GM21786 (cell line): ENCODE measurements around the gene EPB41L4B.

Experiments
- ATAC-seq: cut with Tn5 transposase; IDR thresholded peaks from one replicate; pipeline ENCODE4 v1.9.1; 2021; ENCODE audit not compliant: unreplicated experiment

Gene EPB41L4B

GRCh38 chr9:109321727-109322126 lies 868 bp upstream of the EPB41L4B start:
- ATAC-seq, result no peak

- ATAC-seq, result peak; percentile 29
These were observed 523 bp downstream of the EPB41L4B start for GRCh38 chr9:109320331-109320741.

GRCh38 chr9:109319626-109320241 lies 1.1 kb downstream of the EPB41L4B start:
- ATAC-seq, result peak; percentile 8

DNA sequence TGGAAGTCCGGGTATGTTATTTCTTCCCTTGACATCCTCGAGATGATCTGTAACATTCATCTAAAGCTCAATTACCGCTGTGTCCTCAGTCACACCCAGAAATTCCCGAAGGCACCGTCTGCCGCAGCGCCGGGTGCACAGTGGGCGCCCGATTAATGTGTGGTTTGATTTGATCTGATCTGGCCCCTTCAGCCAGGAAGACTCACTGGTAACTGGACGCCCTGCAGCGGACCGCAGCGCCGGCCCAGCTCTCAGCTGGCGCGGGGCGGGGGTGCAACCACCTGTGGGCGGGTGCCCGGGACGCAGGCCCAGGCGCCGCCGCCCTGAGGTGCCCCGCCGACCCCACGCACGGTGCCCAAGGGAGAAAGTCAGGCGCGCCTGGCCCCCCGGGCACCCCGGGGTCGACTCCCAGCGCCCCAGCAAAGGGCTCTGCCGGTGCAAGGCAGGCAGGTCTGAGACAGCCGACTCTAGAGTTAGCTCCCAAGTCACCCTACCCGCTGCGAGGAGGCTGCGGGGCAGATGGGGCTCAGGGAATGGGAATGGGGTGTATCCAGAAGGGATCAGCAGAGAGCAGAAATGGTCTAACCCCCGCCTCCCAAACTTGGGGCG lies 1.7 kb downstream of the EPB41L4B start:
- no peak for ATAC-seq

GRCh38 chr9:109317979-109318741 lies 2.7 kb downstream of the EPB41L4B start:
- ATAC-seq, result no peak

DNA sequence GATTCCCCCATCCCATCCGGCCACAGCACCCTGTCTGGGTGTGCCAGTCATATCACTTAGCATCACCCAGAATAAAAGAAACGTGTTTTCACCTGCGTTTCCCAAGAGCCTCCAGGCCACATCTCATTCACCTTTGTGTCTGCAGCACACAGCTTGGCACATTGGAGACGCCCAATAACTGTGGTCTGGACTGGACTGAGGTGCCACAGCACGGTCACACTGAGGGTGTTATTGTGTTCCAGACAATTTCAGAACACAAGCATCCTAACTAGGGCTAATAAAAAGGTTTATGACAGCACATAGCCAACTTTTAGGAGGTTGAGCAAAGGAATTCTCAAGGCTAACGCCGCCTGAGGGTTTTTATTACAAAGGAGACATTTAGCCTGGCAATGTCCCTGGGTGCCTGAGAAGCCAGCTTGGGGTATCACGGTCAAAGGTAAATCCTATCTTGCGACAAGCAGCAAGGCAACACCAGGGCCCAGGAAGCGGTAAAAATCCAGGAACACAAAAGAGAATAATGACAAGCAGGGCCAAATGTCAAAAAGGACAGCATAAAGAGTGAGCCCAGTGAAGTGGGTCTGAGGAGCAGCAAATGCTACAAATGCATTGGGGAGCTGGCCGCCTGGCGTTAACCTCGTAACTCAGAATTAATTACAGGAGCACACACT lies 3.4 kb downstream of the EPB41L4B start:
- ATAC-seq, result no peak

GRCh38 chr9:109316207-109316640 lies 4.6 kb downstream of the EPB41L4B start:
- no peak for ATAC-seq

DNA sequence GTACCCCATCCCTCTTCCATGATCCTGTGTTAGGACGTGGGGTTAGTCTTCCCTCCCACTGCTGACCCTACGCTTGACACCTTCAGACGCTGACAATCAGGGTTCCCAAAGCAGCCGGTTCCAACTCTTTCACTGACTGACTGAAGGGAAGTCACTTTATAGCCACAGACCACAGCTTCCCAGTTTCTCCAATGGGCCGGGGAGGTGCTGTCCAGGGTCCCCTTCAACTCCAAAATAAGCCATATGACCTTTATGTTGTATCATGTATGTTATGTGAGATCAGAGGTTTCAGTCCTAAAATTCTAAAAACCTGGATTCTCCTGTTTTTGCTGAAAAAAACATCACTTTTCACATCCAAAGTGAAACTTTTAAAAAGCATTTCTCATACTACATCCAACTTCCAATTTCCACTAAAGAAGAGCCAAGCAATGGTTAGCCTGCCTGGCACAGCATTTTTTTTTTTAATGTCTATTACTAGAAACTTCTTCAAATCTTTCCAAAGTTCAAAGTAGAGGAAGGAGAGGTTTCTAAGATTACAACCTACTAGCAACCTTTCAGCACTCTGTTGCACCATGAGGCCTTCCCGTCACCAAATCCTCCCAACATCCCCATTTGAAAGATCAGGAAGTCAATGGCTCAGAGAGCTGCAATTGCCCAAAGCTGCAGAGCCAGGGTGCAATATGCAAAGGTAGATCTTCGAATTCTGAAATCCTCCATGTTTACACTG lies 5.2 kb downstream of the EPB41L4B start:
- no peak for ATAC-seq

DNA sequence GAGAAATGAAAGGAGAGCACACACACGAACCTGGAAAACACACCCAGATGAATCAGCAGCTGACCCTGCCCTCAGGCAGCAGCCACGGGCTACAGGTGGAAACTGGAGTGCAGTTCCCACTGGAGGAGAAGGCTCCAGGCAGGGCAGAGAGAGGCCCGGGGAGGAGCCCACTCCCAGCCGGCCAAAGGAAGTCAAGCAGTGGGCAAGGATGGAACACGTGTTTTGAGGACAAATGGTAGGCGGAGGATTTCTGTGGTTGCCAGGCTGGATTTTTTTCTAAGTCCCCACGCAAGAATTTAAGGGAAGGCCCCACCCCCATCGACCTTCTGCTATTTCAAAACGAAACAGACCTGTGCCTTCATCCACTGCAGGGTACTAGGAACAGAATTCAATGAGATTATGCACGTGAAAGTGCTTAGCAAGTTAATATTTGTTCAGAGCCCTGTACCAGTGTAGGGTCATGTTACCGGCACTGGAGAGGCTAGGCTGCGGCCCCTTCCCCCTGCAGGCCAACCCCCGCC lies 6.8 kb downstream of the EPB41L4B start:
- no peak for ATAC-seq

GRCh38 chr9:109313351-109313750 lies 7.5 kb downstream of the EPB41L4B start:
- ATAC-seq, result no peak

DNA sequence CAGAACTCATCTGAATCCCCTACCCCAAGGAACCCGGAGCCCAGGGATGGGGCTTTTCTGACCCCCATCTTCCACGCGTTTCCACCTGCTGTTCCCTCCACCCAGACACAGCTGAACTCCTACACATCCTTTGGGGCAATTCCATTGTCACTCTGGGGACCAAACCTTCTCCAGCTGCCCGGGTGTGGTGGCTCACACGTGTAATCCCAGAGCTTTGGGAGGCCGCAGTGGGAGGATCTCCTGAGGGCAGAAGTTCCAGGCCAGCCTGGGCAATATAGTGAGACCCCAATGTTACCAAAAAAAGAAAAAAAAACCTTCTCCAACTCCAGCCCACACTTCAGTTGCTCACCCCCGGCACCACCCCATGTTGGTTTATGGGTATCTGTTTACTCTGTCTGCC lies 8.1 kb downstream of the EPB41L4B start:
- no peak for ATAC-seq

DNA sequence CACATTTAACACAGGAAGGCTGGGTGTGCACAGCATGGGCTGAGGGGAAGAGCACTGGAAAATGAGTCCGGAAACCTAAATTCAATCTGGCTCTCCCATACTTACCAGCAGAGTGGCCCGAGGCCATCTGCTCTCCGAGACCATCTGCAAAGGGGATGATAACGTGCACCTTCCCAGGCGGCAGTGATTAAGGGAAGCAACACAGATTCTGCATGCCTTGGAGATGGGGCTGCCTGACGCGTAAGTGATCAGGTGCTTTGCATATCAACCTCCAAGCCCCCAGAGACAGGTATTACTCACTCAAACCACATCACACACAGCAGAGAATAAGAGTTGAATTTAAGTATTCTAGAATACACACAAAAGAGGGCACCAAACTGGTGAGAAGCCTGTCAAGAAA lies 9.1 kb downstream of the EPB41L4B start:
- peak; percentile 60 for ATAC-seq

DNA sequence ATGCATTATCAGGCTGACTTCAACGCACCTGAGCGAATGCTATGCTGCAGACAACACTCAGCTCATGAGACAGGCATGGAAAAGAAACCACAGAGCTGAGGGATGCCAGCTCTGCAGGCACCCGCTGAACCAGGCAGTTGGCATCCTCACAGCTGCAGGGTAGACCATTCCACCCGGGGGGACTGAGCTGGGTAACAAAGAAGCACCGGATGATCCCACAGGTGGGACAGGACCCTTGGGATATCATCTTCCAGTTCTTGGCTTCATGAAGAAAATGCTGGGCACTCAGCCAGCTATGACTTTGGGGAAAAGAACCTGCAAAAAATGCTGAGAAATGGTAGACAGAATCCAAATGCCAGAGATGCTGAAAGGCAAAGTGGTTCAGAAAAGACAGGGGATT lies 9.6 kb downstream of the EPB41L4B start:
- no peak for ATAC-seq

DNA sequence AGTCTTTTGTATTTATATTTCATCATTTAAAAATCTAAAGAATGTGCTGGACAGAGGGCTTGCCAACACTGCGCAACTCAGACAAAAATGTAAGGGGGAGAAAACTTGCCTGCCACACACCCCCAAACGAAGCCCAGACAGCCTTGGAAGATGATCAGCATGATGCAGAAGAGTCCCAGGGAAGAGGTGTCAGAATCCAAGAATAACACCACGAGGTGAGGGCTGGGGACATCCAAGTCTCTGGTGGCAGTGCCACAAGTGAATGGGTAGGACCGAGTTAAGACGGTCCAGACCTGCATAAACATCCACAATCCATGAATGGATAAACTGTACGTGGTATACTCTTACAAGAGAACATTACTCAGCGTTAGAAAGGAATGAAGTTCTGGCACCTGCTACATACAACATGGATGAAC lies 10.4 kb downstream of the EPB41L4B start:
- ATAC-seq, result no peak

DNA sequence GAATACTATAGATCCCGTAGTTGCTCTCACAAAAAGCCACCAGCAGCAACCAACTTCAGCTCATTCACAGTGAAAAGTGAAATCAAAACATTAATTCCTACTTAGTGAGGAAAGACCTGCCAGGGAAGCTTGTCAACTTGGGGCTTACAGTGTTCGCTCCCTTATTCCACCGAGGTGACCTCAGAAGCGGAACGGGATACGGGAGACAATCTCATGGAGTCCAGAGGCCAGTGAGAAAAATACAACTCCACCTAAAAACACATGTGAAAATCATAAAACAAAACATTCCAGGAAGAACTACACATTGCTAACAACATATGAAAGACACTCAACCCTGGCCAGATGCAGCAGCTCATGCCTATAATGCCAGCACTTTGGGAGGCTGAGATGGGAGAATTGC lies 11.6 kb downstream of the EPB41L4B start:
- no peak for ATAC-seq

DNA sequence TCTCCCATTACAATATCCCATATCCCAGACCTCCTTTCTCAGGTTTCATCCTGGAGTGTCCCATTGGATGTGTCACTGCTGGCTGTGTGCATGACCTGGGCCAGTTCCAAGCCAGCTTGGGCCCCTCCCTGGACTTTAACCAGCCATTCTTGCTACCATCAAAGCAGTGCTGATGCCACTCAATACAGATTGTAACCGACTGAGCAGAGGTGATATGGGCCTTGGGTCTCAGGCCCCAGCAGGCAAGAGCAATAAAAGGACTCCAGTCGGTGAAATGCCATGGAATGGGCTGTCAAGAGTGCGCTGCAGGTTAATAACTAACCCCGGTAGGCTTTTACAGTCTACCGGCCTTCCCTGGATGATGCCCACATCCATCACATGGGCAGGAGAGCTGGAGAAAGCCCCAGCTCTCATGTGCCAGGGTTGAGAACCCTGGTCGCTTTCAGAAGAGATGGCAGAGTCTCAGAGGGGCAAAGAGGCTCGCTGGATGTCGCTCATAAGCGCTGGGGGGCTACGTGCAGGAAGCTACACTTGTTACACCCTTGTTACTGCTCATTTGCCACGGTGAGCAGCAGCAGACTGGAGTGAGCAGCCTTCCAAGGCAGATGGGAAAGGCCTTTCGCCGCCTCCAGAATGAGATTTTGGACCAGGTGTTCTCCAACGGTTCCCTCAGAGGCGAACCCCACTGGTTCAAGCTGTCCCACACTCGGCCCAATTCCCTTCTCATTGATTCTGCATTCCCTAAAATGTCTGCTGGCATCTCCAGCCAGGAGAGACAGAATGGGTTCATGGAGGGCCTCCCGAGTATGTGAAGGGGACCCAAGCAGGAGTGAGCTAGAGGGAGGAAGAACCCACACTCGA lies 13.2 kb downstream of the EPB41L4B start:
- no peak for ATAC-seq

DNA sequence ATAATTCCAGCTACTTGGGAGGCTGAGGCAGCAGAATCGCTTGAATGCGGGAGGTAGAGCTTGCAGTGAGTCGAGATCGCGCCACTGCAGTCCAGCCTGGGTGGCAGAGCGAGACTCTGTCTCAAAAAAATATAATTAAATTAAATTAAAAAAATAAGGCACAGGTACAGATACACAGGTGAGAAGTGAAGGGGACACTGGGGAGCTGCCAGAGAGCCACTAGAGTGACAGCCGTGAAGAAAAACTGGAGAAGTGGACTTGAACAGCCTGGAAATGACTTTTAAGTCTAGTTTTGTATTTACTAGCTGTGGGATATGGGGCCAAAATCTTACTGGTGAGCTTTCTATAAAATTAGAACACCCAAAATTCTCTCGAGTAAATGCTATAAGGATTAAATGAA lies 15.1 kb downstream of the EPB41L4B start:
- ATAC-seq, result no peak

DNA sequence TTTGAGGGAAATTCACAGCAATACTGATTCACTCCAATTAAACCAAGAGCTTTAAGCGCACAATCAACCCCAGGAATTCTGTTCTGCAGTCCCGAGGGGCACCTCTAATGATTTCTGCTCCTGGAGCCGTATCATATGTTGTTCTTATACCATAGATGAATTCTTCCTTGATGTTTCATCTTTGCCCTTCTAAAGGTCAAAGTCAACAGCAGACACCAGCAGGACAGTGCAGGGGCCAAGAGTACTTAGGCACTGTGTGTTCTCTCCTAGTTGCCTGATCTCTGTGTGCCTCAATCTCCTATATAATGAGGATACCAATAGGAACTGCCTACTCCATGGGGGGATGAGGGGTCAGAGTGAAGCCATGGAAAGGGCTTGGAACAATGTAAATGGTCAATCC lies 16.5 kb downstream of the EPB41L4B start:
- ATAC-seq, result no peak

DNA sequence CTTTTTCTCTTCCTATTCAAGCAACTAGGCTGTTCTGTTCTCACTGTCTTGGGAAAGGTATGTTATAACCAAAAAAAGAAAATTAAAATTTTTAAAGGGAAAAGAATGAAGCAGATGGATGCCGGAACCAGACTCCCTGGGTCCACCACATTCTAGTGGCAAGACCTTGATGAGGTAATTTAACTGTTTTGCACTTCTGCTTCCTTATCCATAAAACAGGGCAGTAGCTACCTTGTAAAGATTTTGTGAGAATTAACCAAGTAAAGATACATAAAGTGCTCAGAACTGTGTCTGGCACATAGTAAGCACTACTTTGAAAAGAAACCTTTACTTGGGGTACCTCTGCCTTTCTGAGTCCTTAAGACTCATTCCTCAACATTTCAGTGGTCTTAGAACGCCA lies 17.0 kb downstream of the EPB41L4B start:
- no peak for ATAC-seq

DNA sequence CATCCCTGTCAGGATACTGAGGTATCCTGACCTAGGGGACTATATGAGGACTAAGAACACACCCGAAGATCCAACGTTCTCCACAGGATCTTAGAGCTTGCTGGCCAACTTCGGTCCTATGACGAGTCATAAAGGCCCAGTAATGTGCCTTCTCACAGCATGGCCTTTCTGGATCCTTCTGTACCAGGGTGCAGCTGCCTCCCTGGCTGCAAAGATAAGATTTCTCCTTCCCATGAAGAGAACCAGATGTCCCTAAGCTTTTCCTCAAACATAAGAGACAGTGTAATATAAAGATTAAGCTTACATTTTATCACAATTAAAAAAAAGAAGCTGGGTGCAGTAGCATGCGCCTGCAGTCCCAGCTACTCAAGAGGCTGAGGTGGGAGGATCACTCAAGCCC lies 18.3 kb downstream of the EPB41L4B start:
- no peak for ATAC-seq
